GM12873 (cell line): Measurements from ENCODE around the gene PDE4D.

Experiments used
- CTCF ChIP-seq: IDR thresholded peaks from 2 replicates; pipeline ENCODE4 v1.5.1; 2012; ENCODE audit warnings: low read depth, mild to moderate bottlenecking, moderate library complexity, low read length, control low read depth; ENCODE audit not compliant: insufficient read depth; ENCODE audit errors: missing control alignments

Gene PDE4D

GRCh38 chr5:59206132-59206581 is 687.4 kb downstream of the PDE4D start:
- TF ChIP-seq CTCF: no peak

- TF ChIP-seq CTCF: no peak
These were observed 689.2 kb downstream of the PDE4D start for GRCh38 chr5:59204114-59204897.

- TF ChIP-seq CTCF: no peak
These were observed 693.7 kb downstream of the PDE4D start for GRCh38 chr5:59199868-59200267.

- no peak for TF ChIP-seq CTCF
These were observed 694.7 kb downstream of the PDE4D start for GRCh38 chr5:59198832-59199231.

- no peak for TF ChIP-seq CTCF
These were observed 695.2 kb downstream of the PDE4D start for GRCh38 chr5:59198365-59198764.

- TF ChIP-seq CTCF: no peak
These were observed 695.6 kb downstream of the PDE4D start for GRCh38 chr5:59197911-59198310.

- no peak for TF ChIP-seq CTCF
These were observed 699.8 kb downstream of the PDE4D start for GRCh38 chr5:59193616-59194319.
